GM23338 (cell line): Measurements from ENCODE around the gene PRR14L. TPM values are rescaled to one million over a fixed set of nuclear protein-coding genes. Genes with fewer than 3 reads are reported as not detected.

ENCODE experiments used
- ATAC-seq: fragments of 200-7000 bp; cut with Tn5 transposase; 3 replicates; pipeline ENCODE4 v1.9.1; 2020
- DNase-seq: peaks from one replicate; pipeline ENCODE4 v3.0.0-alpha.2; 2015; ENCODE audit warnings: low spot score
- H2AFZ ChIP-seq: fragments of 200-600 bp; sonication (generic); 2 replicates; pipeline ENCODE4 v1.8.0; 2016; ENCODE audit warnings: antibody characterized with exemption, mild to moderate bottlenecking, moderate library complexity
- H3F3A ChIP-seq: fragments of 200-600 bp; sonication (generic); replicated peaks from 2 replicates; pipeline ENCODE4 v1.8.0; 2017; ENCODE audit warnings: antibody characterized with exemption, mixed run types, low read depth
- H3K27ac ChIP-seq: fragments of 200-600 bp; sonication (generic); 2 replicates; pipeline ENCODE4 v1.6.1; 2016; ENCODE audit warnings: low read depth
- H3K27me3 ChIP-seq: fragments of 200-600 bp; sonication (generic); 2 replicates; pipeline ENCODE4 v1.8.0; 2016; ENCODE audit warnings: mild to moderate bottlenecking, mixed run types, moderate library complexity; ENCODE audit not compliant: insufficient read depth
- H3K36me3 ChIP-seq: fragments of 200-600 bp; sonication (generic); 2 replicates; pipeline ENCODE4 v1.8.0; 2016; ENCODE audit warnings: mild to moderate bottlenecking; ENCODE audit not compliant: insufficient read depth
- H3K4me1 ChIP-seq: fragments of 200-600 bp; sonication (generic); 2 replicates; pipeline ENCODE4 v1.8.0; 2016; ENCODE audit warnings: mild to moderate bottlenecking, moderate library complexity; ENCODE audit not compliant: insufficient read depth
- H3K4me2 ChIP-seq: fragments of 200-600 bp; sonication (generic); 2 replicates; pipeline ENCODE4 v1.7.1; 2017; ENCODE audit warnings: mixed run types
- H3K4me3 ChIP-seq: fragments of 200-600 bp; sonication (generic); 2 replicates; pipeline ENCODE4 v1.6.1; 2016; ENCODE audit warnings: mixed run types
- H3K79me2 ChIP-seq: fragments of 200-600 bp; sonication (generic); replicated peaks from 2 replicates; pipeline ENCODE4 v1.8.0; 2017; ENCODE audit warnings: mild to moderate bottlenecking; ENCODE audit not compliant: insufficient read depth
- H3K9me2 ChIP-seq: fragments of 200-600 bp; sonication (generic); 2 replicates; pipeline ENCODE4 v1.8.0; 2017; ENCODE audit not compliant: insufficient read depth
- H4K20me1 ChIP-seq: fragments of 200-600 bp; sonication (generic); replicated peaks from 2 replicates; pipeline ENCODE4 v1.8.0; 2017; ENCODE audit warnings: mild to moderate bottlenecking; ENCODE audit not compliant: insufficient read depth
- H3K27ac Mint-ChIP-seq: 2 replicates; pipeline ENCODE4 v1.8.0; 2020; ENCODE audit warnings: inconsistent platforms, mild to moderate bottlenecking, moderate library complexity, mixed read lengths
- H3K27me3 Mint-ChIP-seq: 3 replicates; pipeline ENCODE4 v1.8.0; 2022; ENCODE audit warnings: low read depth, mild to moderate bottlenecking, moderate library complexity, mixed read lengths, inconsistent platforms; ENCODE audit not compliant: insufficient read depth, poor library complexity
- H3K36me3 Mint-ChIP-seq: 3 replicates; pipeline ENCODE4 v1.8.0; 2021; ENCODE audit warnings: low read depth, mild to moderate bottlenecking, inconsistent platforms, moderate library complexity, mixed read lengths
- H3K4me1 Mint-ChIP-seq: 3 replicates; pipeline ENCODE4 v1.8.0; 2020; ENCODE audit warnings: mild to moderate bottlenecking, inconsistent platforms, mixed read lengths
- H3K4me3 Mint-ChIP-seq: 3 replicates; pipeline ENCODE4 v1.8.0; 2021; ENCODE audit warnings: moderate library complexity, mild to moderate bottlenecking, inconsistent platforms, mixed read lengths
- H3K9me3 Mint-ChIP-seq: 3 replicates; pipeline ENCODE4 v1.8.0; 2020; ENCODE audit warnings: moderate library complexity, mild to moderate bottlenecking, inconsistent platforms, mixed read lengths
- CREB1 ChIP-seq: fragments of 250-450 bp; sonication (Bioruptor Pico); IDR thresholded peaks from 2 replicates; pipeline ENCODE4 v1.5.0; 2020; ENCODE audit warnings: low read depth, mild to moderate bottlenecking, moderate library complexity
- CTCF ChIP-seq, 2 experiments: fragments of 200-600 bp in 1 of 2; sonication (generic) in 1 of 2; conservative IDR thresholded peaks; 2 replicates each; pipeline versions ENCODE4 v1.5.1 to v1.6.1; 2016 to 2017; ENCODE audit warnings: antibody characterized with exemption in 2 of 2, low read depth in 2 of 2, mild to moderate bottlenecking in 2 of 2, moderate library complexity in 1 of 2
- ETS1 ChIP-seq: IDR thresholded peaks from 2 replicates; pipeline ENCODE4 v1.6.1; 2016; ENCODE audit warnings: antibody characterized with exemption
- EZH2 ChIP-seq: fragments of 200-600 bp; sonication (generic); IDR thresholded peaks from one replicate; pipeline ENCODE4 v1.8.0; 2017; ENCODE audit warnings: antibody characterized with exemption, mild to moderate bottlenecking, low read depth; ENCODE audit not compliant: unreplicated experiment
- EZH2phosphoT487 ChIP-seq: fragments of 200-600 bp; sonication (generic); IDR thresholded peaks from one replicate; pipeline ENCODE4 v1.8.1; 2018; ENCODE audit warnings: antibody characterized with exemption; ENCODE audit not compliant: unreplicated experiment
- JUNB ChIP-seq: IDR thresholded peaks from one replicate; pipeline ENCODE4 v1.6.1; 2016; ENCODE audit warnings: antibody characterized with exemption; ENCODE audit not compliant: unreplicated experiment
- NANOG ChIP-seq: IDR thresholded peaks from 2 replicates; pipeline ENCODE4 v1.6.1; 2016; ENCODE audit warnings: antibody characterized with exemption, borderline replicate concordance
- POLR2AphosphoS5 ChIP-seq: IDR thresholded peaks from 2 replicates; pipeline ENCODE4 v1.6.1; 2016; ENCODE audit warnings: antibody characterized with exemption, low read depth
- REST ChIP-seq: IDR thresholded peaks from one replicate; pipeline ENCODE4 v1.6.1; 2018; ENCODE audit warnings: antibody characterized with exemption; ENCODE audit not compliant: unreplicated experiment
- STAT1 ChIP-seq: IDR thresholded peaks from one replicate; pipeline ENCODE4 v1.6.1; 2016; ENCODE audit warnings: antibody characterized with exemption; ENCODE audit not compliant: unreplicated experiment
- ZNF114 ChIP-seq: fragments of 250-450 bp; sonication (Bioruptor Pico); IDR thresholded peaks from 2 replicates; pipeline ENCODE4 v1.5.0; 2020; ENCODE audit warnings: mild to moderate bottlenecking, moderate library complexity
- ZNF331 ChIP-seq: fragments of 250-450 bp; sonication (Bioruptor Pico); IDR thresholded peaks from 2 replicates; pipeline ENCODE4 v1.5.0; 2020; ENCODE audit warnings: low read depth, mild to moderate bottlenecking, moderate library complexity
- ZNF462 ChIP-seq: fragments of 250-450 bp; sonication (Bioruptor Pico); IDR thresholded peaks from 2 replicates; pipeline ENCODE4 v1.5.0; 2020; ENCODE audit warnings: mild to moderate bottlenecking, moderate library complexity
- polyA plus RNA-seq: library from polyadenylated mRNA; unstranded; fragments of >200 nt; fragmentation: Nextera tagmentation; extraction: Ambion mirVana; gene quantifications from 2 replicates; pipeline ENCODE4 v1.2.1, GENCODE V29; 2016
- total RNA-seq: library from RNA; depleted of rRNA; stranded (reverse); fragments of >200 nt; shearing (Covaris generic); gene quantifications from 2 replicates; pipeline ENCODE4 v1.2.3, GENCODE V29; 2014

PRR14L gene
- total and polyA plus RNA-seq, 2 experiments from 2014 or later: 46.3 to 54.0 TPM

GRCh38 chr22:31647523-31648320, 102.2 kb downstream of the PRR14L start:
- peaks cover 46% of the 10 kb centered on the region; the same call in 2 of the 3 replicates for H3K36me3 Mint-ChIP-seq
- Histone ChIP-seq H3K4me2 (peak overlapping the region; percentile 66), H3K79me2 (peaks cover 67% of the 10 kb centered on the region), H4K20me1 (peaks cover 22% of the 10 kb centered on the region), H3K27ac (peak overlapping the region; percentile 84; the same call in 1 of the 2 replicates), H3F3A (0 out of 2 replicates have a peak, but pooled peaks cover 3% of the 10 kb centered on the region), H3K9me2 (no peaks in the 10 kb centered on the region), H2AFZ (no peak overlapping the region), H3K27me3 (no peaks in the 10 kb centered on the region), H3K4me3 (peak overlapping the region; percentile 30; the same call in 1 of the 2 replicates), H3K36me3 (peaks cover 18% of the 10 kb centered on the region), H3K4me1 (peaks cover 28% of the 10 kb centered on the region)
- no peak overlapping the region for H3K4me3 Mint-ChIP-seq
- DNase-seq (no peak), ATAC-seq (peak; percentile 39; the same call in 2 of the 3 replicates)
- H3K9me3 Mint-ChIP-seq: no peaks in the 10 kb centered on the region
- no peak for TF ChIP-seq CREB1 (CRISPR knock-in tag)
- TF ChIP-seq EZH2phosphoT487: no peak
- no peak for TF ChIP-seq CTCF (conservative IDR thresholded peaks at IDR 0.05; ENCODE audit: low read depth in 2 of 2)
- no peak for TF ChIP-seq ZNF114
- TF ChIP-seq NANOG: no peak
- TF ChIP-seq ZNF462 (CRISPR knock-in tag): no peak
- no peak for TF ChIP-seq STAT1
- no peak for TF ChIP-seq ETS1
- no peak for TF ChIP-seq POLR2AphosphoS5
- TF ChIP-seq JUNB: no peak
- TF ChIP-seq REST: no peak
- TF ChIP-seq ZNF331 (CRISPR knock-in tag): no peak
- TF ChIP-seq EZH2: no peak
- peaks cover 25% of the 10 kb centered on the region for H3K4me1 Mint-ChIP-seq
- H3K27ac Mint-ChIP-seq: peak overlapping the region; percentile 78
- H3K27me3 Mint-ChIP-seq: peaks cover 6% of the 10 kb centered on the region
